Islet of Langerhans (tissue), 1 donor: ENCODE measurements around the gene PTK7.
"Not testable (repeated sequence)": the region's sequence is repeated elsewhere in the genome, so short reads cannot be mapped to it uniquely, and the experiment has no call there.

Experiments used
- FAIRE-seq: peaks from one replicate; lab custom pipeline; 2011; peaks lifted over from hg19 to GRCh38; lab: Jason Lieb, UNC

The PTK7 gene

DNA sequence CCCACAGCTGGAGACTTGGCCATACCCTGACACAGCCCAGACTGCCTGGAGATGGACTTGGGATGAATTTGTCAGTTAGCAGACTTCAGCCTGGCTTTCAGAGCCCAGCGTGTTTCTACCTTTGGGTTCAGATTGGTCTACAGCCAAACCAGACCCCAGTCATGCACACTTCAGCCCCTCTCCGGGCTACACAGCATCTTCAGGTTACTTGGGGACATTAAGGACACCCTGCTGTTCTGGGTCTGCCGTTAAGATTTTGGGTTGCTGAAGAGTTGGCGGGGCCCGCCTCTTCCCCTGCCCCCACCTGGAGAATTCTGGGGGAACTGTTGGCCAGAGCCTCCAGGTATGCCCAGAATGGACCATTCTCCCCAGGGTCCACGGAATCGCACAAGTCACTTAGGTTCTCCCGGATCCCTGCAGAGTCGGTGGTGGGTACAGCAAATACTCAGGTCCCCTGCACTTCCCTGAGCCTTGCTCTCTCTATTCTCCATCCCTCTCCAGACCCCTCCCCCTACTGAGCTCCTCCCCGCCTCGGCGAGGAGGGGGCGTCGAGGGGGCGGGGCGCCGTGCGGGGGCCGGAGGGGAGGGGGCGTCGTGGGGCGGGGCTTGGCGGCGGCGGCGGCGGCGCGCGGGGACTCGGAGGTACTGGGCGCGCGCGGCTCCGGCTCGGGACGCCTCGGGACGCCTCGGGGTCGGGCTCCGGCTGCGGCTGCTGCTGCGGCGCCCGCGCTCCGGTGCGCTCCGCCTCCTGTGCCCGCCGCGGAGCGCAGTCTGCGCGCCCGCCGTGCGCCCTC is at the start of gene PTK7:
TSS of gene PTK7 (plus strand) at position 645 of the 794 bp plus-strand sequence. CDS start 175 bp downstream, outside the sequence.
- no peak for FAIRE-seq

- no peak for FAIRE-seq
Observed at GRCh38 chr6:43026365-43026764, 49.7 kb upstream of the PTK7 start.

DNA sequence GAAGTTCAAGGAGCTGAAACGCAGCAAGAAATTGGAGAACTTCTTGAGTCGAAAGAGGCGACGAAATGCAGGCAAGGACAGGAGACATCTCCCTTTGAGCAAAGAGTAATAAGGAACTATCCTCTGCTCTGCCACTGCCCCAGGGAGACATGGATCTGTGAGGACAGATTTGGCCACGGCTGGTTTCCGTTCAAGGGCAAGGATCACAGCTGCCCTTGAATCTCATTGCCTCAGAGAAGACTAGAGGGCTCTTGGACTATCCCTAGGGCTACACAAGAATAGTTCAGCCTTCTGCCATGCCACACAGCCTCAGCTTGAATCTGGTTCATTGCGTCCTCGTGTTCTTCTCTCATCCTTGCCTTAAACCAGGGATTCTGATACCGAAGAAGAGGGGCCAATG is 47.0 kb upstream of the PTK7 start:
- FAIRE-seq = no peak

DNA sequence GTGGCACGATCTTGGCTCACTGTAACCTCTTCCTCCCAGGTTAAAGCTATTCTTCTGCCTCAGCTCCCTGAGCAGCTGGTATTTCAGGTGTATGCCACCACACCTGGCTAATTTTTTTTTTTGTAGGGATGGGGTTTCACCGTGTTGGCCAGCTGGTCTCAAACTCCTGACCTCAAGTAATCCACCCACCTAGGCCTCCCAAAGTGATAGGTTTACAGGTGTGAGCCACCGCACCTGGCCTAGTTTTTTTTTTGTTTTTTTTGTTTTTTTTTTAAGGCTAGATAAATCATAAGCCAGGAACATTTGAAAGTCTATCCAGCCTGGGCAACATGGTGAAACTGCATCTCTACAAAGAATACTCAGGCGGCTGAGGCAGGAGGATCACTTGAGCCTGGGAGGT is 43.8 kb upstream of the PTK7 start:
- FAIRE-seq = no peak

DNA sequence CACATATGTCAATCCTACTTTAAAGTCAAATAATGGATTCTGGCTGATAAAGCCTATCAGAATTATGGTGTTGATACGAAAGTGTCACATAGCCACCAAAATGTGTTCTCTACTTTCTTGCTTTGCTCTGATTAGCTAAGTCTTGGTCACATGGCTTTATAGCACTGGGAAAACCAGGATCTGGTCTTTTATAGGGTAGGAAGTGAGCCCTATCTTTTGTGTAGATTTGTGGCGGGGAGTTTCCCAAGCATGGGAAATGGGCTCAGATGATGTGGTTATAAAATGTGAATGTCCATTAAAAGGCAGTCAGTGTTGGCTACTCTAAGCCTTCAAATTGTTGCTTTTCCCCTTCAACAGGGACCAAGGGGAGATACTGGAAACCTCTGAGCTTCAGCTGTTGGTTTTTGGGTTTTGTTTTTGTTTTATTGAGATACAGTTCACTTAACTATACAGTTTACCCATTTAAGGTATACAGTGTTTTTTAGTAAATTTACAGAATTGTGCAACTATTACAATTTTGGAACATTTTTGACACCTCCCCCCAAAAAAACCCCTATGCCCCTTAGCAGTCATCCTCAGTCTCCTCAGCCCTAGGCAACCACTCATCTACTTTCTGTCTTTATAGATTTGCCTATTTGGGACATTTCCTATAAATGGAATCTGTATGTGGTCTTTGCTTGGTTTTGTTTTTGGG is 42.5 kb upstream of the PTK7 start:
- FAIRE-seq = no peak

- FAIRE-seq = no peak
Observed at GRCh38 chr6:43034190-43034525, 42.0 kb upstream of the PTK7 start.

DNA sequence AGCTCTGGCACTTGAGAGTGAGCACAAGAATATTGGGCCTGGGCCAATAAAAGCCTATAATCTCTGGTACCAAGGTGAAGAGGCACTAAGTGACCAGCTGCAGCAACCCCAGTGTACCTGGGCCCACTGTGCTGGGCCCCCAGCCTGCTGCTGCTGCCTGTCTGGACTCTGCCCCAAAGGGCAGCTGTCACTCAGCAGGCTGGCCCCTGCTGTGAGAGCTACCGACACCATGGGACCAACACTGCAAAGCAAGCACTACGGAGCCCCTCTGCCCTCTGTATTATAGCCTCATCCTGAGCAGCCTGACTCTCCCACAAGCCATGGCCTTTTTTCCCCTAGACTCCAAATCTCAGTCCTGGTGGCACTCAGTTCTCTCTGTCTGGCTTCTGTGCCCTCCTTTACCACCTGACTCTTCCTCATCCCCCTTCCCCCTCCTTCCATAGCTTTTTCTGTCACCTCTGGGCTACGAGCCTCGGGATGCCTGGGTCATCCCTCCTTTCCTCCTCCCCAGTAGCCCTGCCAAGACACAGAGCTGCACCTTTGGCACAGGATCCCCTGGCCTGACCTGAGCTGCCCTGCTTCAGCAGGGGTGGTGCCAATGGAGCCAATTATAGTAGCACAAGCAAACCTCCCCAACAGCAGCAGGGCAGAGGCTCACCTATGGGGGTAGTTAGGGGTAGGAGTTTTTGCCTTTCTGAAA is 40.5 kb upstream of the PTK7 start:
- FAIRE-seq = no peak

- FAIRE-seq = no peak
Observed at GRCh38 chr6:43036712-43037111, 39.4 kb upstream of the PTK7 start.

- no peak for FAIRE-seq
Observed at GRCh38 chr6:43037197-43037596, 38.9 kb upstream of the PTK7 start.

DNA sequence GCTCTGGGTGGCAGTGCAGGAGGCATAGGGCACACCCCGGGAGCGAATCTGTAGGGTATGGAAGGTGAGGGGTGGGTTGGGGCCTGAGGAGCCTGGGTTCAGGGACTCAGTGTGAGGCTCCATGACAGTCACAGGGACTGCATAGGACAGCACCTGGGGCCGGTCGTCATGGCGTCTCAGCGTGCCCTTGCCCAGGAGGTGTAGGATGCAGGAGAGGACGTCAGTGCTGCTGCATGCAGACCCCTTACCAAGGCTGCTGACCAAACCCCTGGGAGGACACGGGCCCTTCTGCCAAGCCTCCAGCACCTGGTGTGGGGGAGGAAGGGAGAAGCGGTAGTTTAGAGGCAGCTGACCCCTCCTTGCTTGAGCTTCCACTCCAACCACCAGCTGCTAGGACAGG is 38.4 kb upstream of the PTK7 start:
- FAIRE-seq = no peak

- FAIRE-seq = no peak
Observed at GRCh38 chr6:43038727-43039126, 37.4 kb upstream of the PTK7 start.

GRCh38 chr6:43040542-43041257 is 35.4 kb upstream of the PTK7 start:
- FAIRE-seq = no peak

DNA sequence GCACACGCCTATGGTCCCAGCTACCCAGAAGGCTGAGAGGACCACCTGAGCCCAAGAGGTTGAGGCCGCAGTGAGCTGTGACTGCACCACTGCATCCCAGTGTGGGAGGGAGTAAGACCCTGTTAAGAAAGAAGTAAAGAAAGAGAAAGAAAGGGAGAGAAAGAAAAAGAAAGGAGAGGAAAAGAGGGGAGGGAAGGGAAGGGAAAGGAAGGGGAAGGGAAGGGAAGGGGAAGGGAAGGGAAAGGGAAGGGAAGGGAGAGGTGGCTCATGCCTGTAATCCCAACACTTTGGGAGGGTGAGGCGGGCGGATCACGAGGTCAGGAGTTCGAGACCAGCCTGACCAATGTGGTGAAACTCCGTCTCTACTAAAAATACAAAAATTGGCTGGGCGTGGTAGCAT is 34.6 kb upstream of the PTK7 start:
- not testable (repeated sequence) for FAIRE-seq

- no peak for FAIRE-seq
Observed at GRCh38 chr6:43043310-43043709, 32.8 kb upstream of the PTK7 start.

- FAIRE-seq = no peak
Observed at GRCh38 chr6:43045371-43045930, 30.7 kb upstream of the PTK7 start.

GRCh38 chr6:43047998-43048397 is 28.1 kb upstream of the PTK7 start:
- no peak for FAIRE-seq

DNA sequence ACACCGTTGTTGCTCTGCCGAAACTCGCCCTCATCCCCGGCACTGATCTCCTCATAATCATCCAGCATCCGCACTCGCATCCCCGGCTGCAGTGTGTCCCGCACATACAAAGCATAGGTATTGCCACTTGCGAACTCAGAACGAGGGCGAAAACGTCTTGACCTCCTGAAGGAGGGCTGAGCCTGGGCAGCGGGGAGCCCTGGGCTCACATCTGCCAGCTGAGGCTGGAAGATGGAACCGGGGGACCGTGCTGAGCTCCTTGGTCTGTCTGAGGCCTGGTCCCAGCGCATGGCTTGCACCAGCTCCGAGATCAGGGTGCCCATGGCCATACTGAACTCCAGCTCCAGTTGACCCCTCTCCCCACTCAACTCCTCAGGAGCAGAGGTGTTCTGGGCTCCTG is 25.1 kb upstream of the PTK7 start:
- no peak for FAIRE-seq

DNA sequence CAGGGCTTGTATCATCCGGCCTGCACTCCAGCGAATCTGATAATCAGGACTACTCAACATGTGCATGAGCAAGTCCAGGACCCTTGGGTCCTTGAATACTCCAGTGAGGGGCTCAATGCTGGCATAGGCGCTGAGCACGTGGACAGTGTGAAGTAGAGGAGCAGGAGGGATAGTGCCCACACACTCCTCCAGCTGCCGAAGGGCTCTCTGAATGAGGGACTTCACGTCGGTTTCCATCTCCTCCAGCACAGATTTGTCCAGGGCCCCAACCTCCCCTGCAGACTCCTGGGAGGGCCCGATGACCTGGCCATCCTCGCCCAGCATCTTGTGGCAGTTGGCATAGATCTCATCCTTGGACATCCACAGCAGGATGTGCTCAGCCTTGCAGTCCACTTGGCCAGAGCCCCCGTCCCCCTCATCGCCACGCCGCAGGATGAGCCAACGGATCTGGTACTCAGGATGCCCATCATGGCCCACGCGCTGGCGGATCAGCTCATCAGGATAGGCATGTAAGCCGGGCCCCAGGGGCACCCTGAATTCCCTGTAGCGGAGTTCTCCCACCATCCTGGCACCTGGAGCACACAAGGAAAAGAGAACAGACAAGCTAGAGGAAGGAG is 23.8 kb upstream of the PTK7 start:
- no peak for FAIRE-seq

DNA sequence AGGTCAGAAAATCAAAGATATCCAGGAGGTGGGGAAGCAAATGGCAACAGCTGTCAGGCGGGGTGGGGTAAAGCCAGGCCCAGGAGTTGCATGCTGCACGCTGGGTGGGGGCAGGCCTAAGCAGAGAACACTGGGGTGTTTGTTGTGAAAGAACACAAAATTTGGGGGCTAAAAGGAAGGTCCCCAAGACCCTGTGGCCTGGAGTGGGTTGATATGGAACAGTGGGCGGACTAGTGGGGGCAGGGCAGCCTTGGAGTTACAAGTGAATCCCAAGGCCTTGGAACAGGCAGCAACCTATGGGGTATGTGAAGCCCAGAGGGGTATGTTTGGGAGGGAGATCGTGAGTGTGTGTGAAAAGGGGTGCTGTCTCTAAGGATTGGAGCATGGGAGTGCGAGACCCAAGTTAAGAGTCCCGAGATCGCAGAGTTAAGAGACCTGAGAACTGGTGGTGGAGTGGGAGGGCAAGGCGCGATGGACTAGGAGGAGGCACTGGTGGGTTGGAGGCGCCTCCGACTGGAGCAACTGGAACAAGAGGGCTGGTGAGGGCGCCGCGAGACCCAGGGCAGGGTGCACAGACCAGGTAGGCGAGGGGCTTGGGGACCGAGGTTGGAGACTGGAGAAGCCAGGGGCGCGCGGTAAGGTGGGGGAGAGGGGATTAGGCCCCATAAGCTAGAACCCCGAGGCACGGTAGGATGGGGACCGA is 23.1 kb upstream of the PTK7 start:
- no peak for FAIRE-seq

DNA sequence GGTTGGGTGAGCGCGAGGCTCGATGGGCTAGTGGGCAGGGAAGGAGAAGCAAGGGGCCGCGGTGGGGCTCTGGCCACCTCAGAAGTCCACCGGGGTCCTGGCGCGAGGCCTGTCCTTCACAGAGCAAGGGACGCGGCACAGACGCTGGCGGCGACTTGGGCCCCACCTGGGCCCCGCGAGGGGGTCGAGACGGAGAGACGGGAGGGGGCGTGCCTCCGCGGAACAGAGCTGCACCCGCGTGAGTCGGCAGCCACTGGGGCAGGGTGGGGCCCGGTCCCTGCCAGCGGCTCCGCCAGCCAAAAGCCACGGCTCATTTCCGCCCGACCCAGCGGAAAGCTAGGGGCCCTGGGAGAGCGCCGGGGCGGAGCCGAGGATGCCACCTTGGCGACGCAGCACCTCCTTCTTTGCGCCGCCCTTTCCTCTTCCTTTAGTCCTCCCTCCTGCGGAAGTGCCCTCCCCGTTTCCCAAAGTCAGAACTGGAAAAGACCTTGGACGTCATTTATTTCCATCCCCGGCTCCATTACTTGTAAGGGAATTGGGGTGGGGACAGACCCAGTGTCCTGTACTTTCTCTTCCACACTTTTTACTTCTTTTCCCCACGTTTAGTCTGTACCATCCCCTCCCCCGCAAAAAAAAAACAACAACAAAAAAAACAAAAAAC is 22.4 kb upstream of the PTK7 start, which contains the start of gene CUL7:
TSS of gene CUL7 (minus strand) at position 307 of the 661 bp plus-strand sequence. CDS start 1,063 bp downstream, outside the sequence.
- no peak for FAIRE-seq
